K562 (cell line): ENCODE data around the gene NAT14. TPM values are rescaled to one million over a fixed set of nuclear protein-coding genes. Genes with fewer than 3 reads are reported as not detected.

Source experiments
- ATAC-seq: fragments of 200-7000 bp; cut with Tn5 transposase; 3 replicates; pipeline ENCODE4 v1.9.1; 2020; ENCODE audit warnings: moderate library complexity
- BruUV-seq: library from RNA; stranded (reverse); fragments of 400-500 nt; replicated peaks from 2 replicates; lab custom pipeline; 2021; lab: Mats Ljungman, UMichigan
- CTCF ChIA-PET: fragments of 300-600 bp; formaldehyde crosslinking; extraction: SDS; loops from one replicate; lab custom pipeline; 2021; ENCODE audit warnings: low intra/inter-chr PET ratio; lab: Yijun Ruan, JAX
- POLR2A ChIA-PET: fragments of 300-600, 350-650 bp; sonication (Branson Sonifier 250); formaldehyde crosslinking; extraction: SDS; loops from one replicate; lab custom pipeline; 2021; ENCODE audit warnings: antibody characterized with exemption, inconsistent platforms; lab: Yijun Ruan, JAX
- DNase-seq, 4 experiments: peaks; one replicate each; pipeline versions ENCODE4 v3.0.0 to v3.0.0-alpha.2; 2011 to 2018; ENCODE audit warnings: low spot score in 3 of 4, mixed read lengths in 3 of 4; ENCODE audit errors: extremely low read depth in 1 of 4
- FAIRE-seq: peaks from 2 replicates; lab custom pipeline; 2011; peaks lifted over from hg19 to GRCh38; lab: Jason Lieb, UNC
- H2AFZ ChIP-seq: 2 replicates; pipeline ENCODE4 v1.6.0; 2011; ENCODE audit warnings: low read depth, low read length, control low read depth, inconsistent platforms
- H3K27ac ChIP-seq: fragments of 200-600 bp; 3 replicates; pipeline ENCODE4 v1.8.0; 2011; ENCODE audit warnings: low read depth, mild to moderate bottlenecking, control low read depth, inconsistent platforms, low read length, moderate library complexity, mixed read lengths; ENCODE audit errors: extremely low read depth
- H3K27me3 ChIP-seq, 2 experiments: fragments of 300-600 bp in 1 of 2; 2 replicates in 1 of 2; 3 replicates in 1 of 2; pipeline versions ENCODE4 v1.6.0 to v1.8.0; 2011; ENCODE audit warnings: inconsistent platforms in 2 of 2, low read length in 2 of 2, mild to moderate bottlenecking in 1 of 2, mixed read lengths in 1 of 2, moderate library complexity in 1 of 2; ENCODE audit not compliant: control insufficient read depth in 2 of 2, insufficient read depth in 2 of 2
- H3K36me3 ChIP-seq: fragments of 300-600 bp; 3 replicates; pipeline ENCODE4 v1.8.0; 2011; ENCODE audit warnings: mild to moderate bottlenecking, low read length, inconsistent platforms; ENCODE audit not compliant: control insufficient read depth, insufficient read depth
- H3K4me1 ChIP-seq, 2 experiments: fragments of 200-600 bp in 1 of 2; replicated peaks in 1 of 2; 2 replicates in 1 of 2; 3 replicates in 1 of 2; pipeline versions ENCODE4 v1.5.1 to v1.8.0; 2011; ENCODE audit warnings: inconsistent platforms in 2 of 2, low read length in 2 of 2, mild to moderate bottlenecking in 1 of 2, mixed read lengths in 1 of 2, moderate library complexity in 1 of 2; ENCODE audit not compliant: control insufficient read depth in 2 of 2, insufficient read depth in 2 of 2
- H3K4me2 ChIP-seq: 2 replicates; pipeline ENCODE4 v1.6.1; 2011; ENCODE audit warnings: low read length, control low read depth, inconsistent platforms, mixed read lengths; ENCODE audit not compliant: insufficient read depth
- H3K4me3 ChIP-seq: fragments of 200-600 bp; sonication (generic), shearing (Covaris generic); 2 replicates; pipeline ENCODE4 v1.5.1; 2016; ENCODE audit warnings: control low read depth, inconsistent platforms
- H3K79me2 ChIP-seq: fragments of 200-600 bp; 3 replicates; pipeline ENCODE4 v1.8.0; 2011; ENCODE audit warnings: low read length, inconsistent platforms; ENCODE audit not compliant: control insufficient read depth, insufficient read depth
- H3K9ac ChIP-seq, 2 experiments: 2 replicates each; pipeline versions ENCODE4 v1.6.0 to v1.6.1; 2011; ENCODE audit warnings: low read depth in 2 of 2, low read length in 2 of 2, control low read depth in 1 of 2, inconsistent platforms in 1 of 2, mild to moderate bottlenecking in 1 of 2, mixed read lengths in 1 of 2; ENCODE audit not compliant: insufficient read depth in 1 of 2
- H3K9me1 ChIP-seq: one replicate; pipeline ENCODE4 v1.6.0; 2011; ENCODE audit warnings: inconsistent platforms, mild to moderate bottlenecking, low read length, moderate library complexity; ENCODE audit not compliant: control insufficient read depth, insufficient read depth
- H3K9me3 ChIP-seq: replicated peaks from 2 replicates; pipeline ENCODE4 v1.5.1; 2011; ENCODE audit warnings: low read depth, low read length, inconsistent platforms; ENCODE audit not compliant: control insufficient read depth, insufficient read depth
- H4K20me1 ChIP-seq: replicated peaks from 2 replicates; pipeline ENCODE4 v1.6.1; 2011; ENCODE audit warnings: low read length, inconsistent platforms, mixed read lengths; ENCODE audit not compliant: control insufficient read depth, insufficient read depth
- POLR2G ChIP-seq: fragments of 200-400 bp; formaldehyde crosslinking; IDR thresholded peaks from 2 replicates; pipeline ENCODE4 v1.6.1; 2017; ENCODE audit warnings: low read depth, mild to moderate bottlenecking, antibody characterized with exemption, low read length, moderate library complexity
- WGBS: fragments of 100-300 bp; shearing (Covaris generic); methylation state at CpG from one replicate; pipeline ENCODE4 v1.1.6; 2016; ENCODE audit warnings: low coverage, mixed read lengths; ENCODE audit not compliant: insufficient coverage; ENCODE audit errors: missing lambda C conversion rate; 5-methylcytosine and 5-hydroxymethylcytosine counted together
- in situ Hi-C: fragments of 300-500 bp; cut with MboI; formaldehyde crosslinking; loops from 4 replicates; pipeline ENCODE4 v1.15.0; 2018; ENCODE audit warnings: inconsistent platforms, mixed read lengths
- intact Hi-C: fragments of 100-400 bp; cut with micrococcal nuclease; formaldehyde crosslinking; loops from 2 replicates; pipeline ENCODE4 v1.14.2; 2022
- polyA plus RNA-seq, 8 experiments: library from polyadenylated mRNA; depleted of rRNA in 4 of 8; stranded (reverse) in 5 of 8; unstranded in 3 of 8; fragments of >200 nt; fragmentation: Nextera tagmentation in 2 of 8; fragmentation: Illumina TruSeq in 1 of 8; extraction: Ambion mirVana in 2 of 8; extraction: Trizol in 1 of 8; gene quantifications; 2 replicates each; pipeline versions ENCODE4 v1.2.1 to v1.2.3, GENCODE V29; 2011 to 2014; ENCODE audit warnings: inconsistent platforms in 1 of 8, missing spikeins in 1 of 8
- total RNA-seq, 7 experiments: library from RNA; depleted of rRNA in 6 of 7; stranded (reverse); fragments of >200 nt in 6 of 7; fragmentation: Illumina TruSeq in 2 of 7; extraction: Trizol in 2 of 7; gene quantifications; 2 replicates each; pipeline versions ENCODE4 v1.2.1 to v1.2.3, GENCODE V29; 2011 to 2021; ENCODE audit warnings: low replicate concordance in 1 of 7
- TF ChIP-seq, protein P1 (sequence below): sonication (generic); formaldehyde crosslinking; IDR thresholded peaks from 2 replicates; pipeline ENCODE4 v1.9.0; 2022; ENCODE audit warnings: mild to moderate bottlenecking, missing genetic modification reagents
- TF ChIP-seq, protein P2 (sequence below): fragments of 450-650 bp; IDR thresholded peaks from 2 replicates; pipeline ENCODE4 v1.6.1; 2016; ENCODE audit warnings: low read depth, mild to moderate bottlenecking, moderate library complexity

Gene NAT14
- total and polyA plus RNA-seq, 9 of the 15 experiments (the other 6 are each of a cell fraction or from before 2014, with no cell fraction given) = 2.4 to 77.0 (median 26.7) TPM

DNA sequence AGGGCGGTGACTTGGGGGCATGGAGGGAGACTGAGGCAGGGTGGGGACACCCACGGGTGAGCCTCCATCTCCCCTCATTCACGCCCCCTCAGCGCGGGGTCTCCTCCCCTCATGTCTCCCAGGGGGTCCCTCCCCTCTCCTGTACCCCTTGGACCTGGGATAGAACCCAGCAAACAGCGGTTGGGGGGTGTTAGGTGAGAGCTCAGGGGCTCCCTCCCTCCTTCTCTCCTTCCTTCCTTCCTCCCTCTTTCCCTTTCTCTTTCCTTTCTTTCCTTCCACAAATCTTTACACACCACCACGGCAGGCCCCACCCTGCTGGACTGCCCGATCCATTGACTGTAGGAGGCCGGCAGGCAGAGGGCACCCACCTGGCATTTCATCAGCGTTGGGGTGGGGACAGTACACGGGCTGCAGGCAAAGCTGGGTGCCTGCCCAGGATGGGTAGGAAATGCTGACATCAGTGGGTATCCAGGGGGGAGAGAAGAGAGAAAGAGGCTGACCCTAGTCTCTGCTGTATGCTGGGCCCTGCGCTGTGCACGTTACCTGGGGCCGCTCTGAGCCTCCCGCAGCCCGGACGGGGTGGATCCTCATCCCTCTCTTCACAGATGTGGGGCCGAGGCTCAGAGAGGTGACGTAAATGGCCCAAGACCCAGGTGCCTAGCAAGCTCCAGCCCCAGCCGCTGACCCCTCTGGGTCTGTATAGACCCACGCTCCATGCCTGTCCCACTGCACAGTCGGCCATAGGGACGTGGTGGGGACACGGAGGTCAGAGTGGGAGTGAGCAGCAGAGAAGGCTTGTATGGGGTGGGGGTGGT lies 6.8 kb downstream of the NAT14 start:
- CTCF ChIA-PET = no interaction called here

More for the DNA sequence above, 6.8 kb downstream of the NAT14 start:
- Histone ChIP-seq H3K9me1 (no peaks in the 10 kb centered on the region), H3K27me3 (peaks cover 0 to 4% of the 10 kb centered on the region in 2 experiments; a peak in 1 of 5 replicates)
- TF ChIP-seq, protein P1, sequence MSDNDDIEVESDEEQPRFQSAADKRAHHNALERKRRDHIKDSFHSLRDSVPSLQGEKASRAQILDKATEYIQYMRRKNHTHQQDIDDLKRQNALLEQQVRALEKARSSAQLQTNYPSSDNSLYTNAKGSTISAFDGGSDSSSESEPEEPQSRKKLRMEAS (CRISPR knock-in tag) = peak; percentile 19; the same call in 1 of the 2 replicates
- TF ChIP-seq, protein P2, sequence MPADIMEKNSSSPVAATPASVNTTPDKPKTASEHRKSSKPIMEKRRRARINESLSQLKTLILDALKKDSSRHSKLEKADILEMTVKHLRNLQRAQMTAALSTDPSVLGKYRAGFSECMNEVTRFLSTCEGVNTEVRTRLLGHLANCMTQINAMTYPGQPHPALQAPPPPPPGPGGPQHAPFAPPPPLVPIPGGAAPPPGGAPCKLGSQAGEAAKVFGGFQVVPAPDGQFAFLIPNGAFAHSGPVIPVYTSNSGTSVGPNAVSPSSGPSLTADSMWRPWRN = no peak
- TF ChIP-seq POLR2G = 0 out of 2 replicates have a peak, but pooled peaks have one; percentile 23
- TF ChIP-seq, all 486 proteins: peak for 2
- DNase-seq = no peak
- H4K20me1 ChIP-seq = no peaks in the 10 kb centered on the region
- in situ Hi-C loops = no loop called here
- intact Hi-C loops = no loop called here
- H3K9ac ChIP-seq = peak overlapping the region in 1 of 2 experiments; percentile 64; a peak in 1 of 4 replicates
- no peak overlapping the region for H3K4me2 ChIP-seq
- 20% methylated on average over 17 of the region's 24 CpGs for WGBS
- H3K27ac ChIP-seq = no peak overlapping the region
- BruUV-seq = no TSS peak
- H3K4me1 ChIP-seq = peaks cover 25 to 69% of the 10 kb centered on the region in 2 experiments
- no peaks in the 10 kb centered on the region for H3K9me3 ChIP-seq
- H3K36me3 ChIP-seq = no peaks in the 10 kb centered on the region
- ATAC-seq = peak; percentile 11; the same call in 2 of the 3 replicates
- H3K4me3 ChIP-seq = no peak overlapping the region
- POLR2A ChIA-PET = interaction anchor here (0.9 to 2.3 kb wide), 4 partner anchors 7 to 25 kb away, joined by 4 to 5 read pairs (median 5); no protein-coding TSS in a partner anchor
- H3K79me2 ChIP-seq = no peaks in the 10 kb centered on the region
- no peak for FAIRE-seq
- no peak overlapping the region for H2AFZ ChIP-seq
